GM18508 (cell line): Measurements from ENCODE around the gene ARHGAP28.
"Not testable (repeated sequence)": the region's sequence is repeated elsewhere in the genome, so short reads cannot be mapped to it uniquely, and the experiment has no call there.

ENCODE experiments used
- ATAC-seq: cut with Tn5 transposase; IDR thresholded peaks from one replicate; pipeline ENCODE4 v1.9.1; 2021; ENCODE audit warnings: moderate number of reproducible peaks; ENCODE audit not compliant: insufficient read depth, unreplicated experiment

ARHGAP28 gene

GRCh38 chr18:6764382-6764781, 34.9 kb downstream of the ARHGAP28 start:
- no peak for ATAC-seq

- ATAC-seq, result no peak
Measured at GRCh38 chr18:6773777-6774176, 44.3 kb downstream of the ARHGAP28 start.

GRCh38 chr18:6775237-6775636, 45.7 kb downstream of the ARHGAP28 start:
- no peak for ATAC-seq

GRCh38 chr18:6775702-6776101, 46.2 kb downstream of the ARHGAP28 start:
- no peak for ATAC-seq

- ATAC-seq, result no peak
Measured at GRCh38 chr18:6776188-6776587, 46.7 kb downstream of the ARHGAP28 start.

GRCh38 chr18:6777509-6777908, 48.0 kb downstream of the ARHGAP28 start:
- no peak for ATAC-seq

GRCh38 chr18:6778459-6779247, 49.1 kb downstream of the ARHGAP28 start:
- no peak for ATAC-seq

GRCh38 chr18:6781142-6781714, 51.7 kb downstream of the ARHGAP28 start:
- no peak for ATAC-seq

- ATAC-seq, result no peak
Measured at GRCh38 chr18:6781796-6782195, 52.3 kb downstream of the ARHGAP28 start.

GRCh38 chr18:6782861-6783260, 53.3 kb downstream of the ARHGAP28 start:
- no peak for ATAC-seq

- no peak for ATAC-seq
Measured at GRCh38 chr18:6784046-6784445, 54.5 kb downstream of the ARHGAP28 start.

- no peak for ATAC-seq
Measured at GRCh38 chr18:6785001-6785400, 55.5 kb downstream of the ARHGAP28 start.

- no peak for ATAC-seq
Measured at GRCh38 chr18:6785411-6785810, 55.9 kb downstream of the ARHGAP28 start.

GRCh38 chr18:6792391-6792790, 62.9 kb downstream of the ARHGAP28 start:
- no peak for ATAC-seq

GRCh38 chr18:6793455-6793854, 63.9 kb downstream of the ARHGAP28 start:
- no peak for ATAC-seq

GRCh38 chr18:6793986-6794385, 64.5 kb downstream of the ARHGAP28 start:
- no peak for ATAC-seq

- no peak for ATAC-seq
Measured at GRCh38 chr18:6795307-6795706, 65.8 kb downstream of the ARHGAP28 start.

- no peak for ATAC-seq
Measured at GRCh38 chr18:6796511-6796910, 67.0 kb downstream of the ARHGAP28 start.

GRCh38 chr18:6797171-6797570, 67.7 kb downstream of the ARHGAP28 start:
- ATAC-seq, result no peak

GRCh38 chr18:6798896-6799295, 69.4 kb downstream of the ARHGAP28 start:
- no peak for ATAC-seq

- not testable (repeated sequence) for ATAC-seq
Measured at GRCh38 chr18:6800309-6800708, 70.8 kb downstream of the ARHGAP28 start.
